Measurements from ENCODE around the gene OBI1. TPM values are rescaled to one million over a fixed set of nuclear protein-coding genes. Genes with fewer than 3 reads are reported as not detected.

Gene OBI1, protein sequence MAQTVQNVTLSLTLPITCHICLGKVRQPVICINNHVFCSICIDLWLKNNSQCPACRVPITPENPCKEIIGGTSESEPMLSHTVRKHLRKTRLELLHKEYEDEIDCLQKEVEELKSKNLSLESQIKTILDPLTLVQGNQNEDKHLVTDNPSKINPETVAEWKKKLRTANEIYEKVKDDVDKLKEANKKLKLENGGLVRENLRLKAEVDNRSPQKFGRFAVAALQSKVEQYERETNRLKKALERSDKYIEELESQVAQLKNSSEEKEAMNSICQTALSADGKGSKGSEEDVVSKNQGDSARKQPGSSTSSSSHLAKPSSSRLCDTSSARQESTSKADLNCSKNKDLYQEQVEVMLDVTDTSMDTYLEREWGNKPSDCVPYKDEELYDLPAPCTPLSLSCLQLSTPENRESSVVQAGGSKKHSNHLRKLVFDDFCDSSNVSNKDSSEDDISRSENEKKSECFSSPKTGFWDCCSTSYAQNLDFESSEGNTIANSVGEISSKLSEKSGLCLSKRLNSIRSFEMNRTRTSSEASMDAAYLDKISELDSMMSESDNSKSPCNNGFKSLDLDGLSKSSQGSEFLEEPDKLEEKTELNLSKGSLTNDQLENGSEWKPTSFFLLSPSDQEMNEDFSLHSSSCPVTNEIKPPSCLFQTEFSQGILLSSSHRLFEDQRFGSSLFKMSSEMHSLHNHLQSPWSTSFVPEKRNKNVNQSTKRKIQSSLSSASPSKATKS
- polyA plus RNA-seq (2012; ENCODE audit: missing spikeins), result 13.1 TPM

DNA sequence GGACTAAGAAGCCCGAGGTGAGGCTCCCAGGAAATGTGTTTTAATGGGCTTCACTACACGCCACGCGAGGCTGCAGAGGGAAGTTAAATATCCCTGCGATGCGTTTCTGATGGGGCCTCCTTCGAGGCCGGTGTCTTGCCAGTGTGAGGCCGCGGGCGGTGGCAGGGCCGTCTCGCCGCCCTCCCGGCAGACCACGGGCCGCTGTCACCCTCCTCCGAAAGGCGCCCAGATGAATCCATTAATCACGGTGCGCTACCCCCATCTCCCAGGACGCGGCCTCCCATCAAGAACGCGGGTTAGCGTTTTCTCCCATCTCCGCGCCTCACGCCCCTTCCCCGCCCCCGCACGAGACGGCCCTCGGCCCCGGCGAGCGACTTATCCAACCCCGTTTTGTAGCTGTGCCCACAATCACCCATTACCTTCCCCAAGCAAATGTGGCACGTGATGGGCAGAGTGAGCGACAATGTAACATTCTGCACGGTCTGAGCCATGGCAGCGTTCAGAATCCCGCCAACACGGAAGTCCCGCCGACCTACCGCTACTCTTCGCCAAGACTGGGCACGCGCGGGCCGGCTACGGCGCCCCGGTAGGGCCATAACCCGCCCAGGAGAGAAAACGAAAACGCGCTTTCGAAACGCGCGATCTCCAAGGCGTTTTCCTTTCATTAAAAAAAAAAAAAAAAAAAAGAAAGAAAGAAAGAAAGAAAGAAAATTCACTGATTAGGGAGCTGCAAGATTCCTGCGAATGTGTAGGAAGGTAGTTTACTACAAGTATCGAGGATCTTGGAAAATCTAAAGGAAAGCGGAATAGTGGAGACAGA lies at the start of gene OBI1:
TSS of gene OBI1 (minus strand) at position 526 of the 820 bp plus-strand sequence. CDS start at position 491, 35 bp downstream.
- TF ChIP-seq TAF1 (IDR thresholded peaks at IDR 0.05; ENCODE audit: borderline replicate concordance, low read depth, low read length) (peak; percentile 96), POLR2A (IDR thresholded peaks at IDR 0.05; ENCODE audit: low read depth, low read length) (peak; percentile 95), POLR2AphosphoS5 (IDR thresholded peaks at IDR 0.05; ENCODE audit: low read depth, low read length) (peak; percentile 93)
- FAIRE-seq, result peak; percentile 97
- DNase-seq (ENCODE audit: insufficient read length), result peak; percentile 70

DNA sequence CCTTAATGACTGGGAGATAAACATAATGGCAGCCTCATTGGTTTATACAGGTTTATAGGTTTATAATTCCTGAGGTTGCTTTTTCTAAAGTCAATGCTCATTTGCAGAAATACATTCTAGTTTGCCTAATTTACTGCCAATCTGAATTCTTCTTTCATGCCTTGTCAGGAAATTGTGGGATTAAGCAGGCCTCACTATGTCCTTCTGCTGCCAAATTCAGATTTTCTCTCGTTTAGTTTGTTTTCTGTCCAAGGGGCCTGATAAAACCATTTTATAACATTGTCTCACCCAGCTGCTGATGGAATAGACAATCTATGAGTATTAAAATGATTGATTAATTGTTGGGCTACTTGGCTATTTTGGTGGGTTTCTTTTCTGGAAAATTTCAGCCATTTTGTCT lies 42.4 kb upstream of the OBI1 start:
- DNase-seq (ENCODE audit: insufficient read length) (no peak), FAIRE-seq (no peak)
- TF ChIP-seq POLR2A (IDR thresholded peaks at IDR 0.05; ENCODE audit: low read depth, low read length) (no peak), POLR2AphosphoS5 (IDR thresholded peaks at IDR 0.05; ENCODE audit: low read depth, low read length) (no peak), TAF1 (IDR thresholded peaks at IDR 0.05; ENCODE audit: borderline replicate concordance, low read depth, low read length) (no peak)

DNA sequence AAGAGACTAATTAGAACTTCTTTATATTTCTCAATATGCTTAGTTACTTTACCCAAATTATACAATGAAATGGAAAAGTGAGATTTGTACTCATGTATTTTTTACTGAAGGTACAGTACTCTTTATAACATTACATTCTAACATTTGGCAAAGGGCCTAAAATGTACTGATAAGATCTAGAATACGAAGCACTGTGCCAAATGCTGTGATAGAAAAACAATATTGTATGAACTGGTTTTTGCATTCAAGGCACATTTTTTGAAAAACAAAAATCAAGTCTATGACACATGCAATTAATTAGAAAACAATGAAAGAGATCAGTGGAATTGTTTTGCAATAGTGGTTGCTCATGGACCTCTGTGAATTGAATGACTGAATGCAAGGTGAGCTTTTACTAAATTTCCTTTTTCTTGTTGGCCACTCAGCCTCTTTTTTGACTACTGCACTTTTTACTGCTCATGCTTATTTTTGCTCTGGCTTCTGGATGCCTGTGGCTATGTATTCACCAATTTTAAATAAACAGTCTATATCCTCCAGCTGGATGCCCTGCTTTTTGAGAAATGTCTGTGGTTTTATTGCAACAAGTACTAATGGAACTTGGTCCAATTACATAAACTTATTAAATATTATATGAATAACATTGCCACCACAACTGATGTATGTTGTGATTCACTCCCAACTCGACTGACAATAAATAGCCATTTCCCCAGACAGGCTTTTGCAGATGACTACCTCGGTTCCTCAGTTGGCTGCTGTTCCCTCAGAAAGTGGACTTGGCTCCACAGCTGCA lies 41.4 kb upstream of the OBI1 start:
- FAIRE-seq (no peak), DNase-seq (ENCODE audit: insufficient read length) (no peak)
- TF ChIP-seq POLR2AphosphoS5 (IDR thresholded peaks at IDR 0.05; ENCODE audit: low read depth, low read length), result no peak
- no peak for TF ChIP-seq POLR2A (IDR thresholded peaks at IDR 0.05; ENCODE audit: low read depth, low read length)
- TF ChIP-seq TAF1 (IDR thresholded peaks at IDR 0.05; ENCODE audit: borderline replicate concordance, low read depth, low read length), result no peak

DNA sequence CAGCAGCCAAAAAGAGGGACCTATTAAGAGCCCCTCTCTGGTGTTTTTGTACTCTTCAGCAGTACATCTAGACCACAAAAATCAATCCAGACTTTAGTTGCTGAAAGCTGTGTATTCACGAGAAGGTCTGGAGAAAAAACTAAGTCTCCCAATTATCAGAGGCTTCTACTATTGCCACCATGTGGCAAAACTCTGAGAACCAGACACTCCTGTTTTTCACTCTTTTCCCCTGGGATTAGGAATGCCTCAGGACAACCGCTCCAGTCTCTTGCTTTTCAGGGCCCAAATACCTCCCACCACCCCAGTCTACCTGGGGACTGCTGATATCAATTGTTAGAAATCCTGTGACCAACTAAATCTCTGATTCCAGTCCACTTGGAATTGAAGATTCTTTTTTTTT lies 30.1 kb upstream of the OBI1 start:
- DNase-seq (ENCODE audit: insufficient read length) (no peak), FAIRE-seq (no peak)
- no peak for TF ChIP-seq POLR2A (IDR thresholded peaks at IDR 0.05; ENCODE audit: low read depth, low read length)
- no peak for TF ChIP-seq TAF1 (IDR thresholded peaks at IDR 0.05; ENCODE audit: borderline replicate concordance, low read depth, low read length)

DNA sequence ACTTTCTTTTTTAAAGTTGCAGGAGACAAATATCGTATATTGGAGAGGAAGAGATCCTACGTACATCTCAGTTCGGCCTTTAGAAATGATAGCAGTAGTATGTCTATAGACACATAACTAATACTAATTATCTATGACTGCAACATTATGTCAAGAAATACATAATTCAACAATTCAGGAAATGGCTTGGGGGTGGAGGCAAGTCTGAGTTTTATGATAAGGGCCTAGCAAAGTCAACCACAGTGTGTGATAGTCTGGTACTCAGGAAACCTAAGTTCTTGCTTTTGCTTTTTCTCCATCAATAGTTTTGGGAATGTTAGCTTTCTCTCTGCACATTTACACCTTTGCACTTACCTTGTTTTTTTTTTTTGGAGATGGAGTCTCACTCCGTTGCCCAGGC lies 27.5 kb upstream of the OBI1 start:
- DNase-seq (ENCODE audit: insufficient read length) (no peak), FAIRE-seq (no peak)
- TF ChIP-seq TAF1 (IDR thresholded peaks at IDR 0.05; ENCODE audit: borderline replicate concordance, low read depth, low read length) (no peak), POLR2AphosphoS5 (IDR thresholded peaks at IDR 0.05; ENCODE audit: low read depth, low read length) (no peak), POLR2A (IDR thresholded peaks at IDR 0.05; ENCODE audit: low read depth, low read length) (no peak)

DNA sequence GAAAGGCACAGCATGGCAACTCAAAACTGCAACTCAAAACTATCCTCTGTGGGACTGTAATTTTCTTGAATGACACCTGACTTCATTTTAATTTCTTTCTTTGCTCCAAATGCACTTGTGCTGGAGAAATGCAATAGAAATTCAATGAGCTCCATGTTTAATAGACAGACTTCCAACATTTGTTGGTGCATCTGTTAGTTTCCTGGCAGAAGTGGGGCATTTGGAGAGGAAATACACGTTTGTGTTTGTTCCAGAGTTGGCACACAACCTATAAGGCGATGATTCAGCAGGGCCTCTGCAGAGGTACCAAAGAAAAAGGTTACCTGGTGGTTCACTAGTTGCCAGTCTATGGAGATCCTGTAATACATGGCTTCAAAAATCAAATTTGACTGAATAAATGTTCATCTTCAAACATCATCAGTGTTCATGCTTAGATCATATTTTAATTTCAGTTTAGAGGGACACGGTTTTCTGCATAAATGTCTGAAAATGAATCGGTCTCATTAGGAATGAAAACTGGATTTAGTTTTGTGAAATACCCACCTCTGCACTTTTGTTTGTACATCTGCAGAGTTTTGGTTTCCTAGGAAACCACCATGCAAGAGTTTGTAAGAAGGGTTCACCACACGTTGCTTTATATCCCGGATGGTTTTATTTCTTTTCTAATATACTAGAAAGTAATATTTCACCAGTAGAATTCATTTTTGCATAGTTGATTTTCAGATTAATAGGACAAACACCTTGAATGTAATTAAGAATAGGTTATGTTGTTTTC lies 21.8 kb upstream of the OBI1 start:
- no peak for DNase-seq (ENCODE audit: insufficient read length)
- TF ChIP-seq TAF1 (IDR thresholded peaks at IDR 0.05; ENCODE audit: borderline replicate concordance, low read depth, low read length), result no peak
- no peak for FAIRE-seq

DNA sequence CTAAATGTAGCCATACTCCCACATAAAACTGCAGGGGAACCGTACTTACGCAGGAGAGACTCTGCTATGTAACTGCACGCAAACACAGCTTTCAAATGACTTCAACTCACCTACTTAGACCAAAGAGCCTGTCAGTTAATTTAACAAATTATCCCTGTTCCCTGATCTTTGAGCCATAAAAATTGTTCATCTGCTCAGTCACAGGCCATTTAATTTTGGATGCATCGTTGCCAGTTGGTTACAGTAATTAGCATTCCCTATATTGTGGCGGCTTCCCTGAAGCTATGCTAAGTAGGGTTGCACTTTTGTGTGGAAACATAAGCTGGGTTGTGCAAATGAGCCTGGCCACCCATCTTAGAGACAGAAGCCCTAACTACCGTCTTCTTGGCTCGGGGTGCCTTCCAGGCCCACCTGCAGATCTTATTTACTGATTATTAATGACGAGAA lies 21.2 kb upstream of the OBI1 start:
- TF ChIP-seq TAF1 (IDR thresholded peaks at IDR 0.05; ENCODE audit: borderline replicate concordance, low read depth, low read length), result no peak
- no peak for TF ChIP-seq POLR2AphosphoS5 (IDR thresholded peaks at IDR 0.05; ENCODE audit: low read depth, low read length)
- TF ChIP-seq POLR2A (IDR thresholded peaks at IDR 0.05; ENCODE audit: low read depth, low read length), result no peak
- DNase-seq (ENCODE audit: insufficient read length), result no peak
- FAIRE-seq, result no peak

DNA sequence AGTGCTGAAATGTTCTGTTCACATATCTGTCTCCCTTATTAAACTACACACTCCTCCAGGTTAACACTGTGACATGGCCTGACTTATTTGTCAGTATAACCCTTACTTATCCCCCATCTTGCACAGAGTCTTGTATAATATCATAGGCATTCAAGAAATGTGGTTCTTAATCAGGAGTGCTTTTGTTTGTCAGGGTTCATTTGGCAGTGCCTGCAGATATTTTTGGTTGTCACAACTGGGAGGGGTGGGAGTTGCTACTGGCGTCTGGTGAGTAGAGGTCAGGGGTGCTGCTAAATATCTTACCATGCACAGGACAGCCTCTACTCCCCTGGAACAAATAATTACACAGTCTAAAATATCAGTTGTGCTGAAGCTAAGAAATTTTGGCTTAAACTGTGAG lies 20.4 kb upstream of the OBI1 start:
- DNase-seq (ENCODE audit: insufficient read length), result no peak
- TF ChIP-seq POLR2A (IDR thresholded peaks at IDR 0.05; ENCODE audit: low read depth, low read length), result no peak
- TF ChIP-seq TAF1 (IDR thresholded peaks at IDR 0.05; ENCODE audit: borderline replicate concordance, low read depth, low read length), result no peak
- TF ChIP-seq POLR2AphosphoS5 (IDR thresholded peaks at IDR 0.05; ENCODE audit: low read depth, low read length), result no peak
- no peak for FAIRE-seq

DNA sequence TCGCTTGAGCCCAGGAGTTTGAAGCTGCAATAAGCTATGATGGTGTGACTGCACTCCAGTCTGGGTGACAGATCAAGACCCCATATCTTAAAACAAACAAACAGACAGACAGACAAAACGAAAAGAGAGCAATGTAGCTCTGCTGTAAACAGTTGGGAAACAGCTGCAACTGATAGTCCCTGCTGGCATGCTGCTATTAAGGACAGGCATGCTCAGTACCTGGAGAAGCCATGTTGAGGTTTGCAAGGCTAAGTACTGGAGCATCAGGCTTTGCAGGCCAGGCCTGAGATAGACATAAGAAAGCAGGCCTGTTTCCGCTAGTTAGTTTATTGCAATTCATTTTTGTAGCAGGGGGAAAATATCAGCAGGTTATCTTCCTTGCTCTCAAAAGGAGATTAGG lies 16.2 kb upstream of the OBI1 start:
- TF ChIP-seq POLR2AphosphoS5 (IDR thresholded peaks at IDR 0.05; ENCODE audit: low read depth, low read length) (no peak), TAF1 (IDR thresholded peaks at IDR 0.05; ENCODE audit: borderline replicate concordance, low read depth, low read length) (no peak), POLR2A (IDR thresholded peaks at IDR 0.05; ENCODE audit: low read depth, low read length) (no peak)
- DNase-seq (ENCODE audit: insufficient read length) (no peak), FAIRE-seq (no peak)

DNA sequence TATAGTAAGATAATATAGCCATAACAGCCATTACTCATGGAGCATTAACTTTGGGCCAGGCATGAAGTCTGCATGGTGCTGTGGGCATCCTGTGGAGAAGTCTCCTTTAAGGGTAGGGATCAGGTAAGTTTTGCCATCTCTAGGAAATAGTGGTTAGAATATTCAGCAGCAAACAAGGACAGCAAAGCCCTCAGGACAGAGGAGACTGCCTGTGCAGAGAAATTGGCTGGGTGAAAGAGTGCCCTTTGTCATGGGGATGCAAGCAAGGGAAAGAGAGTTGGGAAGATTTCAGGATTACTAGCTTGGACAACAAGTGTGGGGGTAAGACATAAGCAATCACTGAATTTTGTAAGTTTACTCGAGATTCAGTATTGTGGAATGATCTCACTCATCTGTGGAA lies 15.7 kb upstream of the OBI1 start:
- FAIRE-seq, result no peak

More for the DNA sequence above, 15.7 kb upstream of the OBI1 start:
- TF ChIP-seq POLR2A (IDR thresholded peaks at IDR 0.05; ENCODE audit: low read depth, low read length), result no peak
- no peak for TF ChIP-seq TAF1 (IDR thresholded peaks at IDR 0.05; ENCODE audit: borderline replicate concordance, low read depth, low read length)
- DNase-seq (ENCODE audit: insufficient read length), result no peak

Measured in GM12892 (cell line).